Stimulated activated CD4-positive, alpha-beta T cell treated with anti-CD3 and anti-CD28 coated beads, Interleukin-12 subunit alpha, Interleukin-12 subunit beta, amount 100 ng/mL, for 48 hours (primary cell): ENCODE data around the gene P2RX1.
"Not testable (repeated sequence)": the region's sequence is repeated elsewhere in the genome, so short reads cannot be mapped to it uniquely, and the experiment has no call there.

Experiments used
- DNase-seq, 3 donors: peaks; one replicate each; pipeline ENCODE4 v3.0.0-alpha.2; 2020; ENCODE audit warnings: low read depth in 2 of 3, low spot score in 1 of 3

The P2RX1 gene

GRCh38 chr17:3861761-3862681 lies 54.2 kb downstream of the P2RX1 start:
- no peak for DNase-seq

GRCh38 chr17:3860939-3861700 lies 55.1 kb downstream of the P2RX1 start:
- no peak for DNase-seq

- DNase-seq = no peak
These were observed 56.3 kb downstream of the P2RX1 start for GRCh38 chr17:3859940-3860339.

DNA sequence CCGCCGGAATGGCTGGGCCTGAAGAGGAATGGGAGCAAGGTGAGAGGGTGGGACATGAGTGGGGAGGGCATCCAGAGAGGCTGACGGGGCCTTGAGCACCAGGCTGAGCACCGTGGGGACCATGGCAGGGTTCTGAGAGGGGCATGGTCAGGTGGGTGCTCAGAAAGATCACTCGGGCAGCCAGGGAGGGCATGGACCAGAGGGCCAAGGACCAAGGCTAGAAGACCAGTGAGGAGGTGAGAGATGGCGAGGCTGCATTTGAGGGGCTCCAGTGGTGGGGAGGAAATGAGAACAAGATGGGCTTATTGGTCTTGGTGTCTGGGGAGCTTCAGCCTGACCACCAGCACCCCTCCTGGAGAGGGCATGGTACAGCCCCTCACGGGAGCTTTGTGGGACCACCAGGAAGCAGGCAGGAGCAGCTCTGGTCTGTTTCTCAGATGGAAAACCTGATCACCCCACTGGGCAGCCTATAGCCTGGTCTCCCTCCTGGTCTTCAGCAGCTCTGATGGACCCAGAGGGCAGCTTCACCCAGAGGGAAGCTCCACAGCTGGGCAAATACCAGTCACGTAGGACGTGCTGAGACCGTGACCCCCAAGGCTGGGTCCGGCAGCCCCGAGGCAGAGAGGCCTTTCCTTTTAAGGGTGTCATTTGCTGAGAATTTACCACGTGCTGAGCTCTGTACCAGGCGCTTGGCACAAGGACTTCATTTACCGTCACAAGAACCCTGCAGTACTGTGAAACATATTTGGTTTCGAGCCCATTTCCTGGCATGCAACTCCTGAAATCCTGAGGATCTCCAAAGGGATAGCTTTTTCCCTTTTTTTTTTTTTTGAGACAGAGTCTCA lies 58.8 kb downstream of the P2RX1 start:
- DNase-seq = no peak

- DNase-seq = not testable (repeated sequence)
These were observed 62.1 kb downstream of the P2RX1 start for GRCh38 chr17:3854204-3854603.

- DNase-seq = no peak
These were observed 63.7 kb downstream of the P2RX1 start for GRCh38 chr17:3852561-3852960.

DNA sequence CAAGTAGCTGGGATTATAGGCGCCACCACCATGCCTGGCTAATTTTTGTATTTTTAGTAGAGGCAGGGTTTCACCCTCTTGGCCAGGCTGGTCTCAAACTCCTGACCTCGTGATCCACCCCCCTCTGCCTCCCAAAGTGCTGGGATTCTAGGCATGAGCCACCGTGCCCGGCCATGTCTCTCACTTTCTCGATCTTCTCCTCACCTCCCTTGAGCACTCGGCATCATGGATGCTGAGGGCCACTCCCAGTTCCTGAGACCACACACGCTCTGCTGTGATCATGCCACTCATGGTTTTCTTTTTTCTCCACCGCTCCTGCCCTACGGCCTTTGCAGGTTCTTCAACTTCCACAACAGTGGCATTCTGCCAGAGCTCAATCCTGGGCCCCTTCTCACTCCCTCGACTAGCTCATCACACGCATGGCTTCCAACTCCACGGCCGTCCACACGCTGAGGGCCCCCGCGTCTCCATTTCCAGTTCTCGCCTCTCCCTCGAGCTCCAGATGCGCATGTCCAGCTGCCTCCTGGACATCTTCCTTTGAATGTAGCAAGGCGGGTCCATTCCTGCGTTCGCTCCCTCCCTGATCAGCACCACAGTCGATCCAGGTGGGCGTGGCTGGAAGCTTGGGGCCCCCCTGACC lies 64.7 kb downstream of the P2RX1 start:
- DNase-seq = no peak

DNA sequence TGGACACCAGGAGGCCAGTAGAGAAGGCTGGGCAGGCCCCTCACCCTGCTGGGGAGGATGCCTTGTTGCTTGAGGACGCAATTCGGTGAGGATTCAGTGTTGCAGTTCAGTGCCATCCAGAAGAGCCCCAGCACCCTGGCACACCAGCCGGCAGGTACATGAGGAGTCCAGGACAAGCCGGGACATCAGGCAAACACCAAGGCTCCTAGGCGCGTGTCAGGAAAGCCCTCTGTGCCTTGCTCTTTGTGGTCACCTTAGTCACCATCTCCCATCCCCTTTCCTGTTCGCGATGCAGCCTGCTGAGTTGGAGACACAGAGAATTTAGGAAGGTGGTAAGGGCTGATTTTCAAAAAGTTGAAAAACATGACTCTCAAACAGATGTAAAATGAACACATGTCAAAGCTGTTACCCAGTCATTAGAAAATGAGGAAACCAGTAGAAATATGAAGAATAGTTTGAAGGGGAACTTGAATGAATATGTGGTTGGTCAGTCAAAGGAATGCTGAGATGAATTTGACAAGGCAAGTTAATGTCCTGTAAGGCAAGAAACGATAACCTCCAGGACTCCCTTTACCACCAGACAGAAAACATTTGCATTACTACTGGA lies 67.9 kb downstream of the P2RX1 start:
- DNase-seq = no peak

- DNase-seq = no peak
These were observed 69.0 kb downstream of the P2RX1 start for GRCh38 chr17:3847165-3847670.
